GM18907 (cell line): ENCODE results near the gene CD44.

Experiments
- ATAC-seq: cut with Tn5 transposase; IDR thresholded peaks from one replicate; pipeline ENCODE4 v1.9.1; 2021; ENCODE audit warnings: mild to moderate bottlenecking, moderate library complexity; ENCODE audit not compliant: unreplicated experiment

The CD44 gene

DNA sequence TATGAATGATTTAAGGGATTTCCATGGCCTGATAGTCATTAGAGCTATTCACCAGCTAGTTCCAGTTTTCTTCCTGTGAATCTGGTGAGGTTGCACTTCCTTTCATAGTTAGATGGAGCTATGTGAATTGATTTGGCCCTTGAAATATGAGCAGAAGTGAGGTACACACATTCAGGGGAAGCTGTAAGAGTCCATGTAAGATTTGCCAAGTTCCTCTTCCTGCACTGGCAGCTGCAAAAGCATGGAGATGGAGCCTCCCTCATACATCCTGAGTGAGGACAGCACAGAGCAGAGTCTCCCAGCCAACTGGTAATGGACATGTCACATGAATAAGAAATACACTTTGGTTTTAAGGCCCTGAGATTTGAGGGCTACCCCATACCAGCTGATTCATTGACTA, 111.7 kb downstream of the CD44 start:
- ATAC-seq, result no peak

DNA sequence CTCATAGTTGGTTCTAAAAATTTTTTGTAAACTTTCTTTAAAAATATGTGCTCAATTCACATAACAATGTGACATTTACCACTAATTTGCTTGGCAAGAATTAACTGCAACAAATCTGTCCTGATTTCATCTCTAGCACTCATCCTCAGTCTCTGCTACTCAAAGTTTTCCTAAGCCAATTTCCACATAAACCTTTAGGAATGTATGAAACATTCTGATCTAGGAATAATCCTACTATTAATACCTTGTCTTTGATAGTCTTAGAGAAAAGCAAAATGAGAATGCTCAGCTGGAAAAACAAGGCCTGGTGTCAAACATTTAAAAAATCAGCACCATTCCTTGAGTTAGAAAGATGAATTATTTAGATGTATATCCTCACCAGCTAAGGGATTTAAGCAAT, 114.3 kb downstream of the CD44 start:
- ATAC-seq, result no peak

DNA sequence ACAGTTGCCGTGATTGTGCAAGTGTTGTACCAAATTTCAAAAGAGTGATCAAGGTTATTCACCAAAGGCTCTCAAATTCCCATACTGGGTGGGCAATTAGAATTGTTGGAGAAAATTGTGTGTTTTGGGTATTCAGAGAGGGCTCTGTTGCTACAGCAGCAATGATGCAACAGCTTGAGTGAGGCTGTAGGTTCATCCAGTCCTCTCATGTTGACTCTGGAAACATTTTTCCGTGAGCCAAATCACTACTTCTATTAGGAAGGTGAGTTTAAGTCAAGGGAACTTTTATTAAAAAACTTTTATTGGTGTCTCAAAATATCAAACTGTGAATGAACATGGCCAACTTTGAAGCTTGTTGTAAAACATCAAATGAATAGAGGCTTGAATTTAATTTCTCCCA, 116.5 kb downstream of the CD44 start:
- ATAC-seq, result no peak

DNA sequence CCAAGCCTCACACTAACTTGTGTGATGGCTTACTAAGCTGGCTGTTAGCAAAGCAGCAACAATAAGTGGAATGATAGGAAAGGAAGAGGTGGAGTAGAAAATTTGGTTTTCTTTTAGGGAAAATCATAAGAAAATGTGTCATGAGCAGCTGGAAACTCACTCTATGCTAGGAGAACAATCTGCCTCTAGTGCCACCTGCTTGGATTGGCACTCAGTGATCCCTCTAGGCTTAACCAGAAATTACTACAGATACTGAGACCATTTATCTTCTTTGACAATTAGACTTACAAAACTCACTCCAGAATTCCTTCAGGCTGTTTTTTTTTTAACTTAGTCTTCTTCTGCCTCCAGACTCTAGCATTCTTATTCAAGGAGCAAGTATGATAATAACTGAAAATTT, 117.3 kb downstream of the CD44 start:
- no peak for ATAC-seq

DNA sequence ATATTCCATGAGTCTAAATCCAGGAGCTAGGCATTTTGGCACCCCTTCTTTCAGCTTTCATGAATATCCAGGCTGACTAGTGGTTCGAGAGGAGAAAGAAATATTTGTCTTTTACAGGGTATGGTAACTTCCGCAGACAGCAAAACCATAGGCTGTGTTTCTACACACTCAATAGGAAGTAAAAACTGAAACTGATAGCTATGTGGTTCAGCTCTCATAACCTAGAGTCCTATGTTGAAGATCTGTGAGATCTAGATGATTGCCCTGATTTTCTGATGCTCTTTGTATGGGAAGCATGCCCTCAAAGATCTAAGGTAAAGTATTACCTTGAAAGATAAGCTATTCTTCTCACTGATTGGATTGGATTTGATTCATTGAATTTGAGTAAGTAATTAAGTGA, 118.3 kb downstream of the CD44 start:
- ATAC-seq, result peak; percentile 100

DNA sequence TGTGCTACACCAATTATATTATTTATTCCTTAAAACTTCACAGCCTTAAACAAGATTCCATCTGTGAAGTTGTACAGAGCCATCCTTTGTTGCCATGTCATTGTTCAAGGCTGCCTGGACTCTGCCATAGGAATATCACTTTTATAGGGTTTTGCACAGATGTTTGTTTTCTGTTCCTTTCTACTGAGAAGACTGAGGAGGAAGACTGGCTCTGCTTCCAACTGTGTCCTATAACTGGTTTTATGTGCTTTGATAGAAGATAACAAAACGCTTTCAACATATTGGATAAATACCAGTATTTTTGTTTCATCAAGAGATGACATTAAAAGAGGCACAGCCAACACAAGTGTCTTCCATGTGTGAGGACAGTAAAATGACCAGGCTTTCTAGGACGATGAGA, 120.6 kb downstream of the CD44 start:
- ATAC-seq, result no peak

DNA sequence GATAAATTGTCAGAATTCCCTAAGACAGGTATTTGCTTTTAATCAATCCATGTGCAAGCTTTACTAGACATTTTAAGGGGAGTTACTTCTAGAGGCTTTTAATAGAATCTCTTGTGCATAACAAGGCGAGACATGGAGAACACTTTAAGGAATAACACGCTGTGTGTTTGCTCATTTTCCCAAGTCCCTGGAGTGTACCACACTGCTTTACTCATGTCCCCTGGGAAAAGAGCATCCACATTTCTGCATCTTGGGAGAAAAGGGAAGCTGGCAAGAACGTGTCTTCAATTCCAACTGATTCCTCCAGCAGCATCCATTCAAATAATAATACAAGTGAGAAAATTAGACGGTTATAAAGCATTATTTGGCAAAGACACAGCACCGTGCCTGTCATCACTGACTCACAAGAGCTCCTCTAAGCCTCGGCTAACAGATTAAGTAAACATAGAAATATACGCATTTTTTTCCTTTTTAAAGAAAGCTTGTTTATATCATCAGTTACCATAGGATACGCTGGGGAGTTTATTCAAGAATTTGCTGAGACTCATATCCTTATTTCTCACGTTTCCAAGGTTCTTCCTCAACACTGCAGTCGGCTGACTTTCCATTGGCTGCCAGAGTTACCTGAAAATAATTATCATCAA, 121.5 kb downstream of the CD44 start:
- no peak for ATAC-seq

DNA sequence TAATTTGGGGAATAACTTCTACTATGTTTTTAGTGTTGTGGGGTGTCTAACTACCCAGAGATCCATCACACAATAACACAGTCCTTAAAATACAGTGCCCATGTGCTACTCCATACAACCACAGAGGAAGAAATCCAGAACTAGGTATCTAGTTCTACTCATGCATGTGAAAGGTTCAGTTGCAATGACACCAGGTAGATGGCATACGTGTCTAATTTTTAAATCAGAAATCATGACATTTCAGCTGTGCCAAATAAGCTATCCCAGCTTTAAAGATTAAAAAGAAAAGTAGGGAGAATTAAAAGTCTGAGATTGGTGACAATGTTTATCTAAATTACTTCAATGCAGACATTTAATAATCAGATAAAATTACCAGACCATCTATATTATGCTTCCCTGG, 122.2 kb downstream of the CD44 start:
- no peak for ATAC-seq

DNA sequence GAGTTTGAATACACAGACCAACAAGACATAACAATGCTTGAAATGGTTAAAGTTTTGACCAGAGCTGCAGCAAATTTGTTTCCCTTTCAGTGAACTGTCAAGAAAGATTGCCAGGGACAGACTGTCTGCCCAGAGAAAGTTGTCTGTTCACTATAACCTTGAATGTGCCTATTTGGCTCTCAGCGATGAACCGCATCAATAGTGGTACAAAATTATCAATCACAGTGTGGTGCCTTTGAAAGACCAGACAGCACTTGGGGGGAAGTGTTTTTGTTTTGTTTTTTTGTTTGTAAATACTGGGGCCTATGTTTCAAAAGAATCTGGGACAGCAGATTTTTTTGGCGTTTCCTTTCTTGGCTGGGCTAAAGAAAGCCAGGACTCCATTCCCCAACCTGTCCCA, 123.1 kb downstream of the CD44 start:
- ATAC-seq, result no peak

DNA sequence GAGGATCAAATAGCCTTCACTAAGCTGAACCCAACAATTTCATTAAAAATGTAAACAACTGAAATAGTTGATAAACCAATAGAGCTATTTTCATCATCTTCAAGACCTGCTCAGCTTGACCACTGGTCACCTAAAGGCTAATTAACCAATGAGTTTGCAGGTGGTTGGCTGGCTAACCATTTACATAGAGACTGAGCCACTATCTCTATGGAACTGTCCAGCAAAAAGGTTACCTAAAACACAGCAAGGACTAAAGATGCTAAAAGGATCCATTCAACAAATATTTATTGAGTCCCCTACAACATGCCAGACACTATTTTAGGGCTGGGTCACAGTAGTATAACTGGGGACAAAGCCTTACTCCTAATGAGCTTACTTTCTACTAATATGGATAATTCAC, 123.8 kb downstream of the CD44 start:
- no peak for ATAC-seq

DNA sequence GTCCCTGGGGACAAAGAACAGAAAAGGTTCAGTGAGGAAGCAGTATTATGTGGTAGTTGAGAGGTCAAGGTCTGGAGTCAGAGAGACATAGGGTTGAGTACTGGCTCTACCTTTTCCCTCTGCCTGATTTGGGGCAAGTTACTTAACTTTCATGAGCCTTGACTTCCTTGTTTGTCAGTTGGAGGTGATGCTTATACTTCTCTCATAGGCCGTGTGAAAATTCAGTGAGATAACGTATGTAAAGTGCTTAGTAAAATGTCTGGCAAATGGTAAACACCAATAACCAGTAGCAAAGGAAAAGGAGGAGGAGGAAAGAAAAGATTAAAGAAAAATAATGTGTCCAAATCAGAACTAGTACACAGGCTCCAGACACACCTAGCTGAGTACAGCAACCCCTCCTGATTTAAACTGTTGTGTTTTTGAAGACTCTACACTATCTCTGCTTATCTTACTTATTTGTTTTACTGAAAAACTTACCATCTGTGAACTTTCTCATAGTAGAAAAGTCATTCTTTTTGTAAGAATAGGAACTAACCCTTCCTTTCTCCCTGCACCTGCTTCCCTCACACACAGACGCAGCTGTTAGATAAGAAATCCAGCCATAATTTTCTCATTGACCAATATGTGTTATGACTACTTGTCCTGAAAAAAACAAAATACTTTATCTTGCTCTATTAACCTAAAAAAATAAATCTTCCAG, 126.9 kb downstream of the CD44 start:
- no peak for ATAC-seq

DNA sequence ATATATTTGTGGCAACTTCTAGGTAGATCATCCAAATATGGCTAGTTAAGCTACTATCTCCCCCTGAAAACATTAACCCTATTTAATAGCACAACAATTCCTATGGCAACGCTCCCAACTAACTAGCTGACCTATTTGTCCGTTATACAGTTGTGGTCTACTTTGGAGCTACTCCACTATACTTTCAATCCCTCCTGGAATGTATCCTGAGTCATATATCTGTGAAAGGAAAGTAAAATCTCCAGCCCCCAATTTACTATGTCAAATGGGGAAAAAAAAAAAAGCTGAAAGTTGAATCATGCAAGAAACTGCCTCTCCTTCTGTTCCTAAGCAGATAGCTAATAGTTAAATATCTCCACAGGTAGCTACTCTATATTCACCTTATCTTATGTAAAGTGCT, 128.5 kb downstream of the CD44 start:
- no peak for ATAC-seq

DNA sequence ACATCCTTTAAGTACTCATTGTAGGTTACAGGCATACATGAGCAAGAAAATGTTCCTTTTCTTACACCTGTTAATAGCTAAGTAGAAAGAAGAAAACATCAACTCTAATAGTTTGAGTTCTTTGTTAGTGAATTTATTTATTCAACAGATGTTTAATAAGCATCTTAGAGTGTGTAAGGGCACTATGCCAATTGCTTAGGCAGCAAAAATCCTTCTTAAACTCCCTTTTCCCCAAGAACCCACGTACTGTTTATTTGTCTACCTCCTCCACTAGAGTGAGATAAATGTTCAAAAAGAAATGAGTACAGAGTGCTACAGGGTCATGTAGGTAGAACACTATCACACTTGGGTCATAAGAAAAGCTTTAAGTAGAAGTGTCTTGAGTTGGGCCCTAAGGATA, 131.4 kb downstream of the CD44 start:
- no peak for ATAC-seq

DNA sequence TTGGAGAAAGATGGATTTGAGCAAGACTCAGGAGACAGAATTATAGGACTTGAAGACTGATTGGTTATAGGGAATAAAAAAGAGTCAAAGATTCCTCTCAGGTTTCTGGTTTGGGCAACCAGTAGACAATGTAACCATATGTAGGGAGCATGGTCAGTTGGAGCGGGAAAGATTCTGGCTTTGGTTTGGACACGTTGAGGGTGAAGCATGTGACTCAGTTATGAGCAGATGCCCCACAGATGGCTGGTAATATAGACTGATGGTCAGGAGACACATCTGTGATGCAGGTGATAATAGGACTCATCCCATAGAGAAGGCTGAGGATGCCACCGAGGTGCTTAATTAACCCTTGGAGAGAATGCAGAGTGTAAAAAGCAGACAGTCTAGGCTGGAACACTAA, 132.1 kb downstream of the CD44 start:
- no peak for ATAC-seq

DNA sequence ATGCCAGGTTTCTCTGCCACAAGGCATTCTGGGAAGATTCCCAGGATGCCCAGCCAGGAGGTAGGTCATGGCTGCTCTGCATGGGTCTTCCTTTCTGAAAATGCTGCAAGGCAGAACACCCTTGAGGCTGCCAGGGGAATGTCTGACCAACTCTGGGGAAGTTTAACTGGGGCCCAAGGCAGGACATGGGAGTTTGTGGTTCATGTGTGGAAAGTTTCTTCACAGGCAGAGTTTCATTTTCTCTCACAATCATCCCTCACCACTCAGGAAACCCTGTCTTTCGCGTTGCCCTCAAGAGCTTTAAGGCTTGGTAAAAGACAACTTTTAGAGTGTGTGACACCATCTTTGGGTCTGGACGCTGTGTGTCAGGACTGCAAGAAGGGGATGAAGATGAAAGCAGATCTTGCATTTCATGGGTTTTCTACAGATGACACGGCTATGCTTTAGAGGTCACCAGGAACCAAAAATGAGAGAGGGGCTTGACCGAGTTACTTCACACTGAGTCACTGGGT, 133.5 kb downstream of the CD44 start:
- peak; percentile 92 for ATAC-seq

DNA sequence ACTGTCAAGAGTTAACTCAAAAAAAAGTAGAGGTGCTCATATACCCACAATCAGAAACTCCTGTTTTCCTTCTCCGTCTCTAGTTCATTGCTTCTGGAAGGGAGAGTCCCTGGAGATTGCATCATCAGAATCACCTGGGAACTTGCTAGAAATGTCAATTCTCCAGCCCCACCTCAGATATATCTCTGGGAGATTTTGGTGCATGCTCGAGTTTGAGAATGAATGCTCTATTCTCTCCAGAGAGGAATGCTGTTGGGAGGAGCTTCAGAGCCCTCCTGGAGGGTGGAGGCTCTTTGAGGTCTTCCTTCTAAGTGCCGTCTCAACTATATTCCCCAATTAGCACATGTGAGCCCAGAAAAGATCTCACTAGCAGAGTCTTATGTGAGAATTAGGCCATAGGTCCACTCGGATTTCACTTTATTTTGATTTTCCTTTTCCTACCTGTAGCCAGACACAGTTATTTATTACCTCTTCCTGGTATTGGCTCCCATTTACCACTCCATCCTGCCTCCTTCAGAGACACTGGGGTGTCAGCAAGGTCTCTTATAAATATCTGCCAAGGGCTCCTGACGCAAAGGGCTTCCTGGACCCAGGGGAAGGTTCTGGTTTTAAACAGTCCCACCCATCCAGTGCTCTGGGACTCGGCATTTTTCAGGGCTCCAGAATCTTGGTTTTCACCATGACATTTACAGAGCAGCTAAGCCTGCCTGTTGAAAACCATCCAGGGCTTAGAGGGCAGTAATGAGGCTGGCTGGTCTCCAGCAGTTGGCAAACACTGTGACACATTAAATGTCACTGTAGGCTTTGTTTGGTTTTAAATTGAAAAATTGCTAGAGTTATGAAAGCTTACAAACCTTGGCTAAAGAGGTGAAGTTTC, 136.2 kb downstream of the CD44 start:
- ATAC-seq, result no peak

DNA sequence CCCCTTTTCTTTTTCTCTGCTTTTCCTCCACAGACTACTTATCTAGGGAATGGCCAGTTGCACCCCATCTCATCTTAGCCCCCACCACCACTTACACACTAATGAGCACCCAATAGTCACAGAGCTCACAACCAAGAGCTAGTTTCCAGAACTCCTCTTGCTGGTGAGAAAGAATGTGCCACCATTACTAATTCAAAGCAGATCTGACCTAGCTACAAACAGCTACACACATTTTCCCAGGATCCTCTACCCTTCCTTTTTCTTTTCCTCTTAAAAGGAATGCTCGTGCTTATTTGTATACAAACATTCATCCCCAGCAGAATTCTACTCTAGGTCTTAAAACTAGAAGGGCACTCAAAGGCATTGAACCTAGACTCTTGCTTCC, 136.8 kb downstream of the CD44 start:
- no peak for ATAC-seq

DNA sequence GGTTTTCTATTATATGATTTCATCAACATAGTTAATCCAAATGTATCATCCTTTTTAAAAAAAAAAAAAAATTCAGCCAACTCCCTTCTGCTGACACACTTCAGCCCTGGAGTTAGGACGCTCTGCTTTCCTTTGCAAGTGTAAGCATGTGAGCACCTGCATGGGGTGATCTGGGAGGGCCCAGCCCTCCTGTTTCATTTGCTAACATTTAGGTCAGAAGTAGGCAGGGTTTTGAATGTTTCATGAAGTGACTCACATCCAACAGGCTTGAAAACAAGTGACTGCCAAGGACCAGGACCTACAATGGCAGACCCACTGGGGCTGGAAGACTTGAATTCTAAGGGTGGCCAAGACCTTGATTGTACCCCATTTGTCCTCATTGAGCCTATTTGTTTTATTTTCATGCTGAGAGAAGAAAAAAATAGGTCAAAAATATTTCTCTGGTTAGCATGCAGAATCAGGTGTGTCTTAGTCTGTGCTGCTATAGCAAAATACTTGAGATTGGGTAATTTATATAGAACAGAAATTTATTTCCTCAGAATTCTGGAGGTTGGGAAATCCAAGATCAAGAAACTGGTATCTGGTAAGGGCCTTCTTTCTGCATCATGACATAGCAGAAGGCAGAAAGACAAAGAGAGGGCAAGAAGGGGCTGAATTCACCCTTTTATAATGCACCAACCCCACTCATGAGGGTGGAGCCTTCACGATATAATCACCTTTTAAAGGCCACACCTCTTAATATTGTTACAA, 137.6 kb downstream of the CD44 start:
- no peak for ATAC-seq

DNA sequence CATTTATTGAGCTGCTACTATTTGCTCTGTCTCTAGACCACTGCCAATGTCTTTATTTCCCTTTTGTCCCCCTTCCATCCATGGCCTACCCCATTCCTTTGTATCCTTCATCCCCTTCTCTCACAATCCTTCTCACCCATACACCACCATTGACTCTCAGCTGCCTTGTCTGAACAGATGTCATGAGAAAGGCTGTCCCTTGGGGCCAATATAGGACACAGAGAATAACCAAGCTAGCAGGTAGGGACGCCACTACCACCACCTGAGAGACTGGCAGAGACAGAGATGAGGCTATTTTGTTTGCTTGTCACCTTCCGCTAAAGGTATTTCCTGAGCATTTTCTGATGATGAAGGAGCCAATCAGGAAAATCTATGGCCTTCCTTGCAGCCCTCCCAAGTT, 138.9 kb downstream of the CD44 start:
- no peak for ATAC-seq

DNA sequence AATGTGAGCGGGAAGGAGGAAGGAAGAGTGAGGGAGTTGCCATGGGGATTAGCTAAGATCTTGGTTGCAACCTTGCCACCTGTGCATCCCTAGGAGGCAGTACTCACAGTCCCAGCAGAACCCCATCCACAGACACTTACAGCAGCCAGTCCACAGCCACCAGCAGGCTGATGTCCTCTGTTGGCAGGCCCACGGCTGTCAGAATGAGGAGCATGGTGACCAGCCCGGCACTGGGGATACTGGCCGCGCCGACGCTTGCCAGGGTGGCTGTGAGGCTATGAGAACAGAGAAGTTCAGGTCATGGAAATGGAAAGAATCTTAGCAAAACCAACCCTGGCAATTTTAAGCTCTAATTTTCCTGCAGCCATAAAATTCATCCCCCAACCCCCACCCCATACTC, 141.8 kb downstream of the CD44 start:
- ATAC-seq, result no peak

DNA sequence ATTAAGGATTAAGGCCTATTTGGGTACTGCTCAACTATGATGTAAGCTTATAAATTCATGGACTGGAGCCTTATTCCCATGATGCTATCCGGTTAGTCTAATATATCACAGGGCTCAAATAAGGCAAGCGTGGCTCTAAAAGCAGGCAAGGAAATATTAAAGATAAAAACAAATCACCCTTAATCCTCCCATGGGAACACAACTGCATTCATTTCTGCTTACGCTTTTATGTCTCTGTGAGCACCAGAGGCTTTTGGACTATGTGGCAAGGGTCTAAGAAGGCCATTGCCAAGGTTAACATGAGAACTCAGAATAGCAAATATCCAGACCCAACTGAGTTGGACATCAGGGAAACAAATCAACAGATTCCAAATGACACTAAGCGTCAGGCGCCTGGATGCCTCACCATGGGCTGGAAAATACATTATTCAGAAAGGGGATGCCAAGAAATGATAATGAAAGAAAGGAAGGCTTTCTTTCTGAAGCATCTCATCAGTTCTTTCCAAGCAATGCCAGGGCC, 142.3 kb downstream of the CD44 start:
- no peak for ATAC-seq
